ENCODE data around the gene ADORA3.

DNA sequence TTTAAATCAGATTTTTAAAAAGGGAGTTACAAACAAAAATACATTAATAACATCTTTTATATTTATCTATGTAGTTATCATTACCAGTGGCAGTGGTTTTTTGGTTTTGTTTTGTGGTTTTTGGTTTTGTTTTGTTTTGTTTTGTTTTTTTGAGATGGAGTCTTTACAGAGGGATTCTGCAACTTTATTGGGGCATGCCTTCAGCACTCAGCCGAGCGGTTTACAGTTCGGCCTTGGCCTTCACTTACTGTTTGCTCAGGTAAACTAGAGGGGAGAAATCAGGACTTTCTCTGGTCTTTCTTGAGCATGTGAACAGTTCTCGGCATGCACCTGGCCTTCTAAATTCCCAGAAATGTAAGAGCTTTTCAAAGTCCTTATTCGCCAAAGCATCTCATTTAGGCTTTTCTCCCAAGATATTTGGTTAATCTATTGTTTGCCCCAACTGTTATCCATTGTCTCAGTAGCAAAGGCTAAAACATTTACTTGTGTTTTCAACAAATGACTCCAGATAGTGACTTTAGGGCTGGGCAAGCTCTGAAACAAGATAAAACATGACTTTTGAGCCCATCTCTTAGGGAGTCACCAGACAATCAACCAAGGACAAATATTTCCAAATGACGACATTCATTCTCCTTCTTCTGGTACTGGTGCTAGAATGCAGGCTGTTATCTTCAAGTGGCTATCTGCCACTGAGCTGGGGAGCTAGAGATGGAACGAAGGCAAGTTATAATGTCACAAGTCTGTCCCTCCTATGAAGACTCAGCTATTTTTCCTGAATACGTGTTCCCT lies 48.4 kb upstream of the ADORA3 start:
- TF ChIP-seq ZNF274 (IDR thresholded peaks at IDR 0.05; ENCODE audit: low read depth, low read length) (no peak), YY1 (IDR thresholded peaks at IDR 0.05; ENCODE audit: insufficient read depth, insufficient read length) (no peak), SUZ12 (IDR thresholded peaks at IDR 0.05; ENCODE audit: extremely low read depth, insufficient read depth, insufficient read length) (no peak)

Data from NT2/D1 (cell line).